HepG2 (cell line): Measurements from ENCODE around the gene KMT2B. TPM values are rescaled to one million over a fixed set of nuclear protein-coding genes. Genes with fewer than 3 reads are reported as not detected.

ENCODE experiments used
- AHR ChIP-seq: IDR thresholded peaks from 2 replicates; pipeline ENCODE4 v1.6.1; 2018; ENCODE audit warnings: missing genetic modification reagents, missing compliant biosample characterization
- ARNT2 ChIP-seq: sonication (generic); formaldehyde crosslinking; IDR thresholded peaks from 2 replicates; pipeline ENCODE4 v1.8.0; 2022; ENCODE audit warnings: mild to moderate bottlenecking, low read depth, missing genetic modification reagents, moderate library complexity
- ARNTL ChIP-seq: sonication (generic); formaldehyde crosslinking; IDR thresholded peaks from 2 replicates; pipeline ENCODE4 v1.4.0; 2020; ENCODE audit warnings: mild to moderate bottlenecking, missing genetic modification reagents
- BHLHE40 ChIP-seq: IDR thresholded peaks from 2 replicates; pipeline ENCODE4 v1.6.1; 2011; ENCODE audit warnings: low read length, improper control_type of control experiment
- ERF ChIP-seq: IDR thresholded peaks from 2 replicates; pipeline ENCODE4 v1.6.1; 2018; ENCODE audit warnings: missing biosample characterization, missing genetic modification reagents
- ETV5 ChIP-seq: IDR thresholded peaks from 2 replicates; pipeline ENCODE4 v1.6.1; 2018; ENCODE audit warnings: missing biosample characterization, missing genetic modification reagents, inconsistent platforms, borderline replicate concordance
- HOXA3 ChIP-seq: sonication (generic); formaldehyde crosslinking; IDR thresholded peaks from 2 replicates; pipeline ENCODE4 v1.5.0; 2020; ENCODE audit warnings: missing genetic modification reagents
- MED1 ChIP-seq: sonication (generic); formaldehyde crosslinking; IDR thresholded peaks from 2 replicates; pipeline ENCODE4 v1.4.0; 2020; ENCODE audit warnings: missing genetic modification reagents
- PAX8 ChIP-seq: sonication (generic); formaldehyde crosslinking; IDR thresholded peaks from 2 replicates; pipeline ENCODE4 v1.8.0; 2022; ENCODE audit warnings: mild to moderate bottlenecking, missing genetic modification reagents, borderline replicate concordance
- SAP130 ChIP-seq: IDR thresholded peaks from 2 replicates; pipeline ENCODE4 v1.6.1; 2016; ENCODE audit warnings: low read depth
- SMARCC2 ChIP-seq: fragments of 450-650 bp; IDR thresholded peaks from 2 replicates; pipeline ENCODE4 v1.6.1; 2017; ENCODE audit warnings: antibody characterized with exemption, mild to moderate bottlenecking
- SRSF4 ChIP-seq: fragments of 200-400 bp; formaldehyde crosslinking; IDR thresholded peaks from one replicate; pipeline ENCODE4 v1.6.1; 2018; ENCODE audit warnings: mild to moderate bottlenecking, low read depth, low read length, moderate library complexity; ENCODE audit not compliant: poor library complexity, severe bottlenecking
- ZNF230 ChIP-seq: sonication (generic); formaldehyde crosslinking; IDR thresholded peaks from 2 replicates; pipeline ENCODE4 v1.4.0; 2020; ENCODE audit warnings: mild to moderate bottlenecking, missing genetic modification reagents
- ZNF441 ChIP-seq: sonication (generic); formaldehyde crosslinking; IDR thresholded peaks from 2 replicates; pipeline ENCODE4 v1.7.0; 2021; ENCODE audit warnings: missing genetic modification reagents, borderline replicate concordance
- ZNF563 ChIP-seq: sonication (generic); formaldehyde crosslinking; IDR thresholded peaks from 2 replicates; pipeline ENCODE4 v1.8.0; 2022; ENCODE audit warnings: mild to moderate bottlenecking, moderate library complexity, missing genetic modification reagents
- ZNF841 ChIP-seq: sonication (generic); formaldehyde crosslinking; IDR thresholded peaks from 2 replicates; pipeline ENCODE4 v1.8.1; 2023; ENCODE audit warnings: missing genetic modification reagents, borderline replicate concordance
- ZNF878 ChIP-seq: sonication (generic); formaldehyde crosslinking; IDR thresholded peaks from 2 replicates; pipeline ENCODE4 v1.8.1; 2023; ENCODE audit warnings: mild to moderate bottlenecking, missing genetic modification reagents, moderate library complexity
- ZSCAN29 ChIP-seq: sonication (generic); formaldehyde crosslinking; conservative IDR thresholded peaks from 2 replicates; pipeline ENCODE4 v1.4.0; 2020; ENCODE audit warnings: mild to moderate bottlenecking, missing genetic modification reagents
- polyA plus RNA-seq, 8 experiments: library from polyadenylated mRNA; depleted of rRNA in 3 of 8; stranded (reverse) in 7 of 8; unstranded in 1 of 8; fragments of >200 nt; fragmentation: Illumina TruSeq in 4 of 8; extraction: Trizol in 4 of 8; gene quantifications; 2 replicates each; pipeline versions ENCODE4 v1.2.1 to v1.2.3, GENCODE V29; 2011 to 2016; ENCODE audit warnings: low read depth in 4 of 8, missing spikeins in 1 of 8, mixed read lengths in 1 of 8; ENCODE audit not compliant: insufficient read depth in 1 of 8
- total RNA-seq, 5 experiments: library from RNA; depleted of rRNA; stranded (reverse); fragments of >200 nt; fragmentation: Illumina TruSeq; extraction: Trizol; gene quantifications; 2 replicates each; pipeline ENCODE4 v1.2.3, GENCODE V29; 2016; ENCODE audit warnings: low read depth in 1 of 5
- TF ChIP-seq, protein P1 (sequence below): sonication (generic); formaldehyde crosslinking; IDR thresholded peaks from 2 replicates; pipeline ENCODE4 v1.8.1; 2023; ENCODE audit warnings: missing genetic modification reagents, mild to moderate bottlenecking, borderline replicate concordance
- TF ChIP-seq, protein P2 (sequence below): IDR thresholded peaks from 2 replicates; pipeline ENCODE4 v1.6.1; 2016; ENCODE audit warnings: low read depth, missing genetic modification reagents, missing compliant biosample characterization
- TF ChIP-seq, protein P3 (sequence below): sonication (generic); formaldehyde crosslinking; IDR thresholded peaks from 2 replicates; pipeline ENCODE4 v1.4.0; 2020; ENCODE audit warnings: missing genetic modification reagents
- TF ChIP-seq, protein P4 (sequence below): fragments of 450-650 bp; IDR thresholded peaks from 2 replicates; pipeline ENCODE4 v1.6.1; 2017; ENCODE audit warnings: mild to moderate bottlenecking

The KMT2B gene
- total and polyA plus RNA-seq, 2 of the 13 experiments (the other 11 are each of a cell fraction or from before 2014, with no cell fraction given): 6.2 to 16.9 TPM

DNA sequence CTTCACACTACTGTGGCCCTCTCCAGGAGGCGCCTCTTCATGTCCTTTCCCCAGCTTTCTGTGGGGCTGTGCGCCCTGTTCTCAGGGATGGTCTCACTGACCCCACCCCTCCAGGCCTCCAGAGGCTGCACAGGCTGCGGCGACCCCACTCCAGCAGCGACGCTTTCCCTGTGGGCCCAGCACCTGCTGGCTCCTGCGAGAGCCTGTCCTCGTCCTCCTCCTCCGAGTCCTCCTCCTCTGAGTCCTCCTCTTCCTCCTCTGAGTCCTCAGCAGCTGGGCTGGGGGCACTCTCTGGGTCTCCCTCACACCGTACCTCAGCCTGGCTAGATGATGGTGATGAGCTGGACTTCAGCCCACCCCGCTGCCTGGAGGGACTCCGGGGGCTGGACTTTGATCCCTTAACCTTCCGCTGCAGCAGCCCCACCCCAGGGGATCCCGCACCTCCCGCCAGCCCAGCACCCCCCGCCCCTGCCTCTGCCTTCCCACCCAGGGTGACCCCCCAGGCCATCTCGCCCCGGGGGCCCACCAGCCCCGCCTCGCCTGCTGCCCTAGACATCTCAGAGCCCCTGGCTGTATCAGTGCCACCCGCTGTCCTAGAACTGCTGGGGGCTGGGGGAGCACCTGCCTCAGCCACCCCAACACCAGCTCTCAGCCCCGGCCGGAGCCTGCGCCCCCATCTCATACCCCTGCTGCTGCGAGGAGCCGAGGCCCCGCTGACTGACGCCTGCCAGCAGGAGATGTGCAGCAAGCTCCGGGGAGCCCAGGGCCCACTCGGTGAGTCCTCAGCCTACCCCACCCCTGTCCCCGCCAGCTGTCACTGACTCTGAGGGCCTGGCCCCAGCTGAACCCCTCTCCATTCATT, 68.7 kb downstream of the KMT2B start (continued):
- TF ChIP-seq ZNF230 (CRISPR knock-in tag): no peak
- TF ChIP-seq, protein P1, sequence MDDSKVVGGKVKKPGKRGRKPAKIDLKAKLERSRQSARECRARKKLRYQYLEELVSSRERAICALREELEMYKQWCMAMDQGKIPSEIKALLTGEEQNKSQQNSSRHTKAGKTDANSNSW: no peak
- 0 out of 2 replicates have a peak, but pooled peaks have one; percentile 31 for TF ChIP-seq ERF
- TF ChIP-seq HOXA3 (CRISPR knock-in tag): no peak
- no peak for TF ChIP-seq ARNTL (CRISPR knock-in tag)
- TF ChIP-seq SAP130: peak; percentile 23; the same call in 1 of the 2 replicates
- TF ChIP-seq, protein P2, sequence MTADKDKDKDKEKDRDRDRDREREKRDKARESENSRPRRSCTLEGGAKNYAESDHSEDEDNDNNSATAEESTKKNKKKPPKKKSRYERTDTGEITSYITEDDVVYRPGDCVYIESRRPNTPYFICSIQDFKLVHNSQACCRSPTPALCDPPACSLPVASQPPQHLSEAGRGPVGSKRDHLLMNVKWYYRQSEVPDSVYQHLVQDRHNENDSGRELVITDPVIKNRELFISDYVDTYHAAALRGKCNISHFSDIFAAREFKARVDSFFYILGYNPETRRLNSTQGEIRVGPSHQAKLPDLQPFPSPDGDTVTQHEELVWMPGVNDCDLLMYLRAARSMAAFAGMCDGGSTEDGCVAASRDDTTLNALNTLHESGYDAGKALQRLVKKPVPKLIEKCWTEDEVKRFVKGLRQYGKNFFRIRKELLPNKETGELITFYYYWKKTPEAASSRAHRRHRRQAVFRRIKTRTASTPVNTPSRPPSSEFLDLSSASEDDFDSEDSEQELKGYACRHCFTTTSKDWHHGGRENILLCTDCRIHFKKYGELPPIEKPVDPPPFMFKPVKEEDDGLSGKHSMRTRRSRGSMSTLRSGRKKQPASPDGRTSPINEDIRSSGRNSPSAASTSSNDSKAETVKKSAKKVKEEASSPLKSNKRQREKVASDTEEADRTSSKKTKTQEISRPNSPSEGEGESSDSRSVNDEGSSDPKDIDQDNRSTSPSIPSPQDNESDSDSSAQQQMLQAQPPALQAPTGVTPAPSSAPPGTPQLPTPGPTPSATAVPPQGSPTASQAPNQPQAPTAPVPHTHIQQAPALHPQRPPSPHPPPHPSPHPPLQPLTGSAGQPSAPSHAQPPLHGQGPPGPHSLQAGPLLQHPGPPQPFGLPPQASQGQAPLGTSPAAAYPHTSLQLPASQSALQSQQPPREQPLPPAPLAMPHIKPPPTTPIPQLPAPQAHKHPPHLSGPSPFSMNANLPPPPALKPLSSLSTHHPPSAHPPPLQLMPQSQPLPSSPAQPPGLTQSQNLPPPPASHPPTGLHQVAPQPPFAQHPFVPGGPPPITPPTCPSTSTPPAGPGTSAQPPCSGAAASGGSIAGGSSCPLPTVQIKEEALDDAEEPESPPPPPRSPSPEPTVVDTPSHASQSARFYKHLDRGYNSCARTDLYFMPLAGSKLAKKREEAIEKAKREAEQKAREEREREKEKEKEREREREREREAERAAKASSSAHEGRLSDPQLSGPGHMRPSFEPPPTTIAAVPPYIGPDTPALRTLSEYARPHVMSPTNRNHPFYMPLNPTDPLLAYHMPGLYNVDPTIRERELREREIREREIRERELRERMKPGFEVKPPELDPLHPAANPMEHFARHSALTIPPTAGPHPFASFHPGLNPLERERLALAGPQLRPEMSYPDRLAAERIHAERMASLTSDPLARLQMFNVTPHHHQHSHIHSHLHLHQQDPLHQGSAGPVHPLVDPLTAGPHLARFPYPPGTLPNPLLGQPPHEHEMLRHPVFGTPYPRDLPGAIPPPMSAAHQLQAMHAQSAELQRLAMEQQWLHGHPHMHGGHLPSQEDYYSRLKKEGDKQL (CRISPR knock-in tag): no peak
- TF ChIP-seq SMARCC2: no peak
- TF ChIP-seq, protein P3, sequence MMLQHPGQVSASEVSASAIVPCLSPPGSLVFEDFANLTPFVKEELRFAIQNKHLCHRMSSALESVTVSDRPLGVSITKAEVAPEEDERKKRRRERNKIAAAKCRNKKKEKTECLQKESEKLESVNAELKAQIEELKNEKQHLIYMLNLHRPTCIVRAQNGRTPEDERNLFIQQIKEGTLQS (CRISPR knock-in tag): no peak
- no peak for TF ChIP-seq ARNT2
- no peak for TF ChIP-seq ZSCAN29 (CRISPR knock-in tag)
- TF ChIP-seq MED1: 0 out of 2 replicates have a peak, but pooled peaks have one; percentile 35
- no peak for TF ChIP-seq PAX8 (CRISPR knock-in tag)
- no peak for TF ChIP-seq BHLHE40
- TF ChIP-seq, protein P4, sequence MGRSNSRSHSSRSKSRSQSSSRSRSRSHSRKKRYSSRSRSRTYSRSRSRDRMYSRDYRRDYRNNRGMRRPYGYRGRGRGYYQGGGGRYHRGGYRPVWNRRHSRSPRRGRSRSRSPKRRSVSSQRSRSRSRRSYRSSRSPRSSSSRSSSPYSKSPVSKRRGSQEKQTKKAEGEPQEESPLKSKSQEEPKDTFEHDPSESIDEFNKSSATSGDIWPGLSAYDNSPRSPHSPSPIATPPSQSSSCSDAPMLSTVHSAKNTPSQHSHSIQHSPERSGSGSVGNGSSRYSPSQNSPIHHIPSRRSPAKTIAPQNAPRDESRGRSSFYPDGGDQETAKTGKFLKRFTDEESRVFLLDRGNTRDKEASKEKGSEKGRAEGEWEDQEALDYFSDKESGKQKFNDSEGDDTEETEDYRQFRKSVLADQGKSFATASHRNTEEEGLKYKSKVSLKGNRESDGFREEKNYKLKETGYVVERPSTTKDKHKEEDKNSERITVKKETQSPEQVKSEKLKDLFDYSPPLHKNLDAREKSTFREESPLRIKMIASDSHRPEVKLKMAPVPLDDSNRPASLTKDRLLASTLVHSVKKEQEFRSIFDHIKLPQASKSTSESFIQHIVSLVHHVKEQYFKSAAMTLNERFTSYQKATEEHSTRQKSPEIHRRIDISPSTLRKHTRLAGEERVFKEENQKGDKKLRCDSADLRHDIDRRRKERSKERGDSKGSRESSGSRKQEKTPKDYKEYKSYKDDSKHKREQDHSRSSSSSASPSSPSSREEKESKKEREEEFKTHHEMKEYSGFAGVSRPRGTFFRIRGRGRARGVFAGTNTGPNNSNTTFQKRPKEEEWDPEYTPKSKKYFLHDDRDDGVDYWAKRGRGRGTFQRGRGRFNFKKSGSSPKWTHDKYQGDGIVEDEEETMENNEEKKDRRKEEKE: no peak
- TF ChIP-seq ETV5 (CRISPR knock-in tag): no peak
- no peak for TF ChIP-seq ZNF878 (CRISPR knock-in tag)
- no peak for TF ChIP-seq ZNF563
- no peak for TF ChIP-seq ZNF841 (CRISPR knock-in tag)
- no peak for TF ChIP-seq AHR (CRISPR knock-in tag)
- no peak for TF ChIP-seq ZNF441 (CRISPR knock-in tag)
- TF ChIP-seq SRSF4: no peak
